GM19467 (cell line): ENCODE data around the gene CRABP1.
"Not testable (repeated sequence)": the region's sequence is repeated elsewhere in the genome, so short reads cannot be mapped to it uniquely, and the experiment has no call there.

Source experiments
- ATAC-seq: cut with Tn5 transposase; IDR thresholded peaks from one replicate; pipeline ENCODE4 v1.9.1; 2021; ENCODE audit warnings: mild to moderate bottlenecking, moderate library complexity; ENCODE audit not compliant: unreplicated experiment

The CRABP1 gene

DNA sequence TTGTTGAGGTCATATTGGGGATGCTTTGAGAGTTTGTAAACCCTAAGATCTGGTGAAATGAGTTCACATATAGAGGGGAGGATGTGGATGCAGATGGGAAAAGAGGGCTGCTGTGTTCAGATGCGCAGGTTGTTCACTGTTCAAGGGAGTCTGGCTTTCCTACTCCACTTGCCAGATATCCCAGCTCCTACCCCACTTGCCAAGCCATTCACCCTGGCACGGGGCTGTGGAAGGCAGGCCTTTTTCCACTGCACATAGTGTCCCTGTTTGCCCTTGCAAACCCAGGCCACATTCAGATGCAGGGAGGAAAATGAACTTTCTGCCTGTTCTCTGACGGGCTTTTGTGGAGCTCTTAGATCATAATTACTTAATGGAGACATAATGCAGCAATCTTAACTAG is 29.0 kb downstream of the CRABP1 start:
- ATAC-seq, result no peak

GRCh38 chr15:78370013-78370412 is 29.9 kb downstream of the CRABP1 start:
- ATAC-seq, result no peak

GRCh38 chr15:78372880-78373279 is 32.7 kb downstream of the CRABP1 start:
- no peak for ATAC-seq

DNA sequence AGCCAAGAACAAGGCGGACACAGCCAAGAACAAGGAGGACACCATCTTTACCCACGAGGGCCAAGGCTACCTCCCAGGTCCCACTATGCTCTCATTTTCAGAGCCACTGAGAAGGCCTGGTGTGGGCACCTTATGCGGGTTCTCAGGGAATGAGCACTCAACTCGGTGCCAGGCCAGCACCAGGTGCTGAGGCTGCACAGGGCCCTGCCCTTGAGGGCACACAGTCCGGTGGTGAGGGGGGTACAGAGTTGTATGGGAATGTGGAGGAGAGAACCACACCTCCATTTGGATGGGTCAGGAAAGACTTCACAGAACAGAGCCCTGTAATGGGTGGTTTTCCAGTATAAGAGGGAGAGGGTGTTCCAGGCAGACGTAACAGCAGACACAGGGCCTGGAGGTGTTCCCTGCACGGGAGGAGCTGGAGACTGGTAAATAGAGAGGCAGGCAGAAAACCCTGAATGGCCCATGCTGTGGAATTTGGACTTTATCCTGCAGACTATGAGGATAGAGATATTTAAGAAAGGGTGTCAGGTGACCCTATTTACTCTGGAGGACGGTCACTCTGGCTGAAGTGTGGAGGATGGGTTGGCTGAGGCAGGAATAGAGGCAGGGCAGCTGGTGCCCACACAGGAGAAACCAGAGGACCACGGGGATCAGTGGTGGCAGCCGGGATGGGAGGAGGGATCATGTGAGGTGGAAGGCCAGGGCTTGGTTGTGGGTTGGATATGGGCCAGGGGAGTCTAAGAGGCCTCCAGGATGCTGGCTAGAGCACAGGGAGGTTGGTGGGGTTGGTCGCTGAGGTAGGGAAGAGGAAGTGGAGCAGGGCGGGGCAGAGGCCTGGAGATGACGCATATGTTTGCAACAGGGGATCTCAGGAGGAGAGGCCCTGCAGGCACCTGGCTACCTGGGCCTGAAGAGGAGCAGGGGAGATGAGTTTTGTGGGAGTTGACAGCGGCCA is 34.6 kb downstream of the CRABP1 start:
- ATAC-seq, result no peak

DNA sequence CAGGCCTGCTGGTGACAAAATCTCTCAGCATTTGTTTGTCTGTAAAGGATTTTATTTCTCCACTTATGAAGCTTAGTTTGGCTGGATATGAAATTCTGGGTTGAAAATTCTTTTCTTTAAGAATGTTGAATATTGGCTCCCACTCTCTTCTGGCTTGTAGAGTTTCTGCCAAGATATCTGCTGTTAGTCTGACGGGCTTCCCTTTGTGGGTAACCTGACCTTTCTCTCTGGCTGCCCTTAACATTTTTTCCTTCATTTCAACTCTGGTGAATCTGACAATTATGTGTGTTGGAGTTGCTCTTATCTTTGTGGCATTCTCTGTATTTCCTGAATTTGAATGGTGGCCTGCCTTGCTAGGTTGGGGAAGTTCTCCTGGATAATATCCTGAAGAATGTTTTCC is 40.0 kb downstream of the CRABP1 start:
- not testable (repeated sequence) for ATAC-seq

- no peak for ATAC-seq
Measured at GRCh38 chr15:78382114-78382880, 42.1 kb downstream of the CRABP1 start.

GRCh38 chr15:78384651-78385050 is 44.5 kb downstream of the CRABP1 start:
- no peak for ATAC-seq

- ATAC-seq, result no peak
Measured at GRCh38 chr15:78387246-78388037, 47.3 kb downstream of the CRABP1 start.

GRCh38 chr15:78388865-78389264 is 48.7 kb downstream of the CRABP1 start:
- ATAC-seq, result no peak

DNA sequence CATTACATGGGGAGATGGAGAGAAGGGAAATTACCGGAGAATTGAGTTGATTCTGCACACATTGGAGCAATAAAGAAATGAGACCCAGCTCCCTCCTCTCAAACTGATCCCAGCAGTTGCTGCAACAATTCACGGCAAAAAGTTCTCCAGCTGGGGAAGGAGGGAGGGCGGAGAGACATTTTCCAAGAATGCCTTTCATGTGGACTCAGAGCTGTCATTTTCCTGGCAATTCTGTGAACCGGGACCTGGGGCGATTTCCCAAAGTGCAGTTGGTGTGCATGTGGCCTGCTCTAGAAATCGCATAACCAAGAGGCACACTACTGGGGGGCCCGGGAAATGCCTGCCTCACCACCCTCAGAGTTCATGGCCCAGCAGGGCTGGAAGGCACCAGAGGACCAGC is 49.2 kb downstream of the CRABP1 start:
- no peak for ATAC-seq

- no peak for ATAC-seq
Measured at GRCh38 chr15:78389738-78390137, 49.6 kb downstream of the CRABP1 start.

GRCh38 chr15:78390242-78390641 is 50.1 kb downstream of the CRABP1 start:
- no peak for ATAC-seq

DNA sequence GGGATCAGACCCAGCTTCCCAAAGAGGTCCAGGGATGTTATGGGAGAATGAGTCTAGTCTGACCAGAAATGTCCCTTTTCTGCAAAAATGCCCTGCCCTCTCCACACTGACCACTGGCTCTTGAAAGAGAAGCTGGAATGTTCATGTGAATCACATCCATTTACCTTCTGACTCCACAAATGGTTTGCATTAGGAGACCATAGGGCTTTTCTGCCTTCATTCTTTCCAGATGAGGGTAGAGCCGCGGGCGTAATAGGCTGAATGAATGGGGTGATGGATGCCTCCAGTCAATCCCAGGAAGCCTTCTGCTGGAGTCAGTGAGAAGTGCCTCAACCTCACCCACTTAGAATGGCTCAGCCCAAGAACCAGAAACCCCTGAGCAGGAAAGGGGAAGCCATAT is 50.7 kb downstream of the CRABP1 start:
- no peak for ATAC-seq

DNA sequence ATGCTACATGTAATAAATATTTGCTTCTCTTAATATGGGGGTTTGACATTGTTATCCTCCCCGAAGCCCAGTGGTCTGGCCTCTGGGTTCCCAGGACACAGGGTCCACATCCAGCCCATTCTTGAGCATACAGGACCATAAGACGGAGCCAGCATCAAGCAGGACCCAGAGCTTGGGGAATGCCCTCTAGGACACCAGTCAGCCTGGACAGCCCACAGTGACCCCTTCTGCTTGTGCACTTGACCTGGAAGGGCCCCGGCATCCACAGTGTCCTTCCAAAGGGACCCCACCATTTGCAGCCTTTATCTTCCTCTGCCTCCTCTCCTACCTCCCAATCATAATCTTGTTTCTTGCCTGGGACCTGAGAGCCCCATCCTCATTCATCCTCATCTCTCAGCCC is 51.6 kb downstream of the CRABP1 start:
- ATAC-seq, result no peak

- no peak for ATAC-seq
Measured at GRCh38 chr15:78392430-78392829, 52.3 kb downstream of the CRABP1 start.

- ATAC-seq, result no peak
Measured at GRCh38 chr15:78393137-78393536, 53.0 kb downstream of the CRABP1 start.

DNA sequence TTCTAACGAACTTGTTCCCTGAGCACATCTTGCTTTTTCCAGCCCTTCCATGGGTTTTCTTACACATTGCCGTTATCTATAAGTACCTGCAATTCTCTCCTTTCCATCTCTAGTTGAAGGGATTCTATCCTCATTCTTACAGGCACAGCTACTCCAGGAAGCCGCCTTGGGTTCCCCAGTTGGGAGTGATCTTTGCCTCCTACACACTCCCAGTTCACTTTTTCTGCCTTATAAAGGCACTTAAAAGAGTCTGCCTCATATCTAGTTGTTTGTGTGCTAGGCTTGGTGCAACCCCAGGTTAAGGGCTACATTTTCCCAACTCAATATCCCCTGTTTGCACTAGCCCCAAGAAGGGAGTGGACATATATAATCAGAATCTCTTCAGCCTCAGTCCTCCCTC is 53.9 kb downstream of the CRABP1 start:
- ATAC-seq, result no peak

DNA sequence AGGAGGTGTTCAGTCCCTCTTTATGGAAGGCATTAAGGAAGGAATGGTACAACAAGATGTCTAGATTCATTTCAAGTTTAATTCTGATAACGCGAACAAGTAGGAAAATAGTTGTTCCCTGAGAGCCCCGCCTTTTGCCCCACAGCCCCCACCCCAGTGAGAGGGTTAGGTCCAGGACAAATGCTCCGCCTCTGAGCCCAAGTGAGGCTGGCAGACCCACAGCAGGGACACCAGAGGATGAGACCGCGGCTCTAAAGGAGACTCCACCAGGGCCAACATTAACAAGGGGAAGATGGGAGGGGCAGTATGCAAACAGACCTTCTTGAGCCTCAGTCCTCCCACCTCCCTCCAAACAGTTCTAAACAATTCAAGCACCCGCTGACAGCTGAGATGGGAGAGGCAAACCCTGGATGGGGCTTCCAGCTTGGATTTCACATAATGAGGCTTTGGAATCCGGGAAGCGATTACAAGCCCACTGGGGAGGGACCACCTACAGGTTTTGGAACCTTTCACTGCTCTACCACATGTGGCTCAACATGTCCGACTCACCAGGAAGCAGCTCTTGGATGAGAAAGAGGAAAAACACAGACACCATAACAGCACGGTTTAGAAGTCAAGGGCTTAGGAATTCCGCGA is 54.9 kb downstream of the CRABP1 start:
- no peak for ATAC-seq

GRCh38 chr15:78396186-78396814 is 56.1 kb downstream of the CRABP1 start:
- no peak for ATAC-seq

GRCh38 chr15:78396976-78397375 is 56.8 kb downstream of the CRABP1 start:
- ATAC-seq, result no peak
